Smooth muscle cell (in vitro differentiated cells): ENCODE measurements around the gene MRPL40. TPM values are rescaled to one million over a fixed set of nuclear protein-coding genes. Genes with fewer than 3 reads are reported as not detected.

Source experiments
- DNase-seq: peaks from one replicate; lab custom pipeline; 2025; ENCODE audit not compliant: unreplicated experiment; lab: John Stamatoyannopoulos, UW
- H2AFZ ChIP-seq: fragments of 200-600 bp; sonication (generic); 2 replicates; pipeline ENCODE4 v1.6.0; 2016; ENCODE audit warnings: antibody characterized with exemption, low read depth, mild to moderate bottlenecking
- H3F3A ChIP-seq: fragments of 200-600 bp; sonication (generic); 2 replicates; pipeline ENCODE4 v1.6.0; 2017; ENCODE audit warnings: antibody characterized with exemption, low read depth
- H3K27ac ChIP-seq: fragments of 200-600 bp; sonication (generic); 2 replicates; pipeline ENCODE4 v1.5.1; 2016; ENCODE audit warnings: low read depth, mild to moderate bottlenecking
- H3K27me3 ChIP-seq: fragments of 200-600 bp; sonication (generic); 2 replicates; pipeline ENCODE4 v1.6.1; 2016; ENCODE audit warnings: low read depth, mild to moderate bottlenecking
- H3K36me3 ChIP-seq: fragments of 200-600 bp; sonication (generic); 2 replicates; pipeline ENCODE4 v1.5.1; 2016; ENCODE audit warnings: low read depth
- H3K4me1 ChIP-seq: fragments of 200-600 bp; sonication (generic); 2 replicates; pipeline ENCODE4 v1.5.1; 2016; ENCODE audit warnings: low read depth
- H3K4me2 ChIP-seq: fragments of 200-600 bp; sonication (generic); 2 replicates; pipeline ENCODE4 v1.6.0; 2016; ENCODE audit warnings: mild to moderate bottlenecking
- H3K4me3 ChIP-seq: fragments of 200-600 bp; sonication (generic); 2 replicates; pipeline ENCODE4 v1.5.1; 2016; ENCODE audit warnings: mild to moderate bottlenecking
- H3K79me2 ChIP-seq: fragments of 200-600 bp; sonication (generic); 2 replicates; pipeline ENCODE4 v1.6.0; 2016; ENCODE audit warnings: low read depth, mild to moderate bottlenecking
- H3K9ac ChIP-seq: fragments of 200-600 bp; sonication (generic); 2 replicates; pipeline ENCODE4 v1.6.0; 2016; ENCODE audit warnings: low read depth
- H3K9me3 ChIP-seq: fragments of 200-600 bp; sonication (generic); replicated peaks from 2 replicates; pipeline ENCODE4 v1.5.1; 2016; ENCODE audit warnings: low read depth
- H4K20me1 ChIP-seq: fragments of 200-600 bp; sonication (generic); 2 replicates; pipeline ENCODE4 v1.6.0; 2016; ENCODE audit warnings: low read depth
- WGBS: methylation state at CpG from one replicate; pipeline ENCODE4 v1.1.7; 2016; ENCODE audit warnings: low lambda C conversion rate; 5-methylcytosine and 5-hydroxymethylcytosine counted together
- polyA plus RNA-seq: library from polyadenylated mRNA; unstranded; fragments of >200 nt; fragmentation: Nextera tagmentation; extraction: Ambion mirVana; gene quantifications from 2 replicates; pipeline ENCODE4 v1.2.1, GENCODE V29; 2016
- total RNA-seq: library from RNA; depleted of rRNA; stranded (reverse); fragments of >200 nt; gene quantifications from 2 replicates; pipeline ENCODE4 v1.2.3, GENCODE V29; 2014
- TF ChIP-seq, protein P1 (sequence below): fragments of 200-600 bp; sonication (generic); IDR thresholded peaks from 2 replicates; pipeline ENCODE4 v1.5.1; 2017; ENCODE audit warnings: borderline replicate concordance, mild to moderate bottlenecking, antibody characterized with exemption; ENCODE audit not compliant: insufficient read depth, poor library complexity, severe bottlenecking

The MRPL40 gene
- 18.1 and 30.4 TPM in 2 replicates for total RNA-seq
- 52.9 and 54.8 TPM in 2 replicates for polyA plus RNA-seq

- Histone ChIP-seq H3K9ac (peak within 1 kb of the TSS; percentile 88), H3K36me3 (no peaks in the 10 kb centered on the region), H3K4me1 (peaks cover 11% of the 10 kb centered on the region), H2AFZ (peak within 1 kb of the TSS; percentile 93), H3F3A (peaks cover 4% of the 10 kb centered on the region), H3K9me3 (no peaks in the 10 kb centered on the region), H3K27me3 (no peaks in the 10 kb centered on the region), H3K79me2 (peaks cover 52% of the 10 kb centered on the region), H4K20me1 (peaks cover 20% of the 10 kb centered on the region), H3K27ac (peak within 1 kb of the TSS; percentile 92), H3K4me3 (peak within 1 kb of the TSS; percentile 84), H3K4me2 (peak within 1 kb of the TSS; percentile 99)
- DNase-seq: peak; percentile 84
- WGBS: 1% methylated on average over 61 of the region's 74 CpGs
- TF ChIP-seq, protein P1, sequence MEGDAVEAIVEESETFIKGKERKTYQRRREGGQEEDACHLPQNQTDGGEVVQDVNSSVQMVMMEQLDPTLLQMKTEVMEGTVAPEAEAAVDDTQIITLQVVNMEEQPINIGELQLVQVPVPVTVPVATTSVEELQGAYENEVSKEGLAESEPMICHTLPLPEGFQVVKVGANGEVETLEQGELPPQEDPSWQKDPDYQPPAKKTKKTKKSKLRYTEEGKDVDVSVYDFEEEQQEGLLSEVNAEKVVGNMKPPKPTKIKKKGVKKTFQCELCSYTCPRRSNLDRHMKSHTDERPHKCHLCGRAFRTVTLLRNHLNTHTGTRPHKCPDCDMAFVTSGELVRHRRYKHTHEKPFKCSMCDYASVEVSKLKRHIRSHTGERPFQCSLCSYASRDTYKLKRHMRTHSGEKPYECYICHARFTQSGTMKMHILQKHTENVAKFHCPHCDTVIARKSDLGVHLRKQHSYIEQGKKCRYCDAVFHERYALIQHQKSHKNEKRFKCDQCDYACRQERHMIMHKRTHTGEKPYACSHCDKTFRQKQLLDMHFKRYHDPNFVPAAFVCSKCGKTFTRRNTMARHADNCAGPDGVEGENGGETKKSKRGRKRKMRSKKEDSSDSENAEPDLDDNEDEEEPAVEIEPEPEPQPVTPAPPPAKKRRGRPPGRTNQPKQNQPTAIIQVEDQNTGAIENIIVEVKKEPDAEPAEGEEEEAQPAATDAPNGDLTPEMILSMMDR: no peak
These were observed at the start of gene MRPL40 for GRCh38 chr22:19432133-19432851. TSS of gene MRPL40 (plus strand) at chr22:19432545. CDS start at chr22:19432555, 10 bp downstream.

GRCh38 chr22:19383292-19383691 lies 49.1 kb upstream of the MRPL40 start:
- H3K4me3 ChIP-seq: no peak overlapping the region
- no peaks in the 10 kb centered on the region for H3F3A ChIP-seq
- H3K27me3 ChIP-seq: no peaks in the 10 kb centered on the region
- H2AFZ ChIP-seq: no peak overlapping the region
- WGBS: 97% methylated on average over 9 of the region's 9 CpGs
- no peaks in the 10 kb centered on the region for H3K9me3 ChIP-seq
- H3K36me3 ChIP-seq: peaks cover 4% of the 10 kb centered on the region
- H3K4me2 ChIP-seq: no peak overlapping the region
- no peak overlapping the region for H3K27ac ChIP-seq
- no peak overlapping the region for H3K9ac ChIP-seq
- no peaks in the 10 kb centered on the region for H3K79me2 ChIP-seq
- H3K4me1 ChIP-seq: no peaks in the 10 kb centered on the region
- TF ChIP-seq, protein P1: no peak
- no peak for DNase-seq
- H4K20me1 ChIP-seq: peaks cover 3% of the 10 kb centered on the region

GRCh38 chr22:19385221-19385906 lies 47.0 kb upstream of the MRPL40 start:
- no peaks in the 10 kb centered on the region for H4K20me1 ChIP-seq
- no peaks in the 10 kb centered on the region for H3K79me2 ChIP-seq
- DNase-seq: no peak
- WGBS: 90% methylated on average over 14 of the region's 14 CpGs
- H3K9me3 ChIP-seq: no peaks in the 10 kb centered on the region
- no peaks in the 10 kb centered on the region for H3K27me3 ChIP-seq
- H2AFZ ChIP-seq: no peak overlapping the region
- TF ChIP-seq, protein P1: no peak
- H3K9ac ChIP-seq: no peak overlapping the region
- H3K4me3 ChIP-seq: no peak overlapping the region
- H3K4me2 ChIP-seq: no peak overlapping the region
- H3K36me3 ChIP-seq: peaks cover 4% of the 10 kb centered on the region
- H3F3A ChIP-seq: no peaks in the 10 kb centered on the region
- H3K27ac ChIP-seq: no peak overlapping the region
- no peaks in the 10 kb centered on the region for H3K4me1 ChIP-seq

DNA sequence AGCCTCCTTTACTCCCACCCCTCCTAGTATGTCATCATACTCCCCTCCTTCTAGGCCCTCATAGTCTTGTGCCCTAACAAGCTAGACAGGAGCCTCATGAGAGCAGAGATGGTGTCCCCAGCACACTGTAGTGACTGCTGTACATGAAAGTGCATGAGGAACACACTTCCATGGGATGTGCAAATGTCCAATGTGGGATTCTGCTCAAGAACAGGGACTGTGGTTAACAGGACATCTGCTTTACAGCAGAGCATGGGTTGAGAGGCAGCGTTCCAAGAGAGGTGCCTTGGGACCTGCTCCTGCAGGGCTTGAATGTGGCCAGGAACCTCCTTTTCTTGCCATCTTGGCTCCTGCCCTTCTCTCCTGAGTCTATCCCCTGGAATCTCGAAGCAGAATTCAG lies 46.1 kb upstream of the MRPL40 start:
- Histone ChIP-seq H3K4me3 (no peak overlapping the region), H2AFZ (no peak overlapping the region), H3K36me3 (peaks cover 4% of the 10 kb centered on the region), H3K4me1 (no peaks in the 10 kb centered on the region), H3K27me3 (no peaks in the 10 kb centered on the region), H3K9me3 (no peaks in the 10 kb centered on the region), H3K27ac (no peak overlapping the region), H3F3A (no peaks in the 10 kb centered on the region), H3K4me2 (no peak overlapping the region), H3K9ac (no peak overlapping the region), H4K20me1 (no peaks in the 10 kb centered on the region), H3K79me2 (no peaks in the 10 kb centered on the region)
- TF ChIP-seq, protein P1: no peak
- no peak for DNase-seq
- WGBS: 100% methylated on average over 2 of the region's 2 CpGs
